Activated gamma-delta T cell (primary cell): Measurements from ENCODE around the gene RPS6KA3.
A peak's percentile ranks its signal among the peaks of the same experiment; 100 is the strongest.
"Not testable (repeated sequence)": the region's sequence is repeated elsewhere in the genome, so short reads cannot be mapped to it uniquely, and the experiment has no call there.

Experiments
- DNase-seq: peaks from one replicate; lab custom pipeline; 2025; lab: John Stamatoyannopoulos, UW

RPS6KA3 gene

DNA sequence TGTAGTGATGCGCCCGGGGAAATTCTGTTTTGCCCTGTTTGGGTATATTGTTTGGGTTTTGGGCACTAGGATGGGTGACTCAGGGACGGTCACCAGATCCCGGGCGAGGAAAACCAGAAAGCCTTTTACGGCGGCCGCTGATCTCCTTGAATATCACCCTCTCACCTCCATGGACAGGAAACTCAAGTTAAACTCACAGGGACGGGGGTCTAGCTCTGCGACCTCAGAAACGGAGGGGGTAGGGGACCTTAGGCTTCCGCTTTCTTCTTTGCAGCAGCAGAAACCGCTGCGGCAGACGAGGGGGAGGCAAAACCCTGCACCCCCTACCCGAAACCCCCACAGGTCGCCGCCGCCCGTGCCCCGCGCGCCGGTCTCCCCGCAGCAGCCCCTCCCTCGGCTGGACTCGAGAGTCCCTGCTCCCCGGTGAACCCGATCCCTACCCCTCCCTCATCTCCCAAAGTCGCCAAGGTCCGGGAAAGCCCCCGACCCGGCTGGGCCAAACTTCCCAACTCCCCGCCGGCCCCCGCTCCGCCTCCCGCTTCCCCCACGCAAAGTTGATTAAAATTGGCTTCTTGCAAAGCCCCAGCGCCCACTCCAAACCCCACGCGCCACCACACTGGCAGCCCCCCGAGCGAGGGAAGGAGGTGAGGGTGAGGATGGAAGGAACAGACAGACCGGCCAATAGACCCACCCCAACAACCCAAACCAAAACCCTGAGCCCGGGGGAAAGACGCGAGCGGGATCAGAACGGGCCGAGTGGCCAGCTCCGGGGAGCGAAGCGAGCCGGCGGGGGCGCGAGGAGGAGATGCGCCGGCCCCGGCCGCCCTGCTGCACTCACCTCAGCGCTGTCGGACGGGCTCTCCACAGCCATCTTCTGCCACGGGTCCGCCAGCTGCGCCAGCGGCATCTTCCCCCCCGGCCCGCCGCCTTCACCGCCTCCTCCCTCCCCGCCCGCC, 705 bp downstream of the RPS6KA3 start:
- DNase-seq, result peak; percentile 16

DNA sequence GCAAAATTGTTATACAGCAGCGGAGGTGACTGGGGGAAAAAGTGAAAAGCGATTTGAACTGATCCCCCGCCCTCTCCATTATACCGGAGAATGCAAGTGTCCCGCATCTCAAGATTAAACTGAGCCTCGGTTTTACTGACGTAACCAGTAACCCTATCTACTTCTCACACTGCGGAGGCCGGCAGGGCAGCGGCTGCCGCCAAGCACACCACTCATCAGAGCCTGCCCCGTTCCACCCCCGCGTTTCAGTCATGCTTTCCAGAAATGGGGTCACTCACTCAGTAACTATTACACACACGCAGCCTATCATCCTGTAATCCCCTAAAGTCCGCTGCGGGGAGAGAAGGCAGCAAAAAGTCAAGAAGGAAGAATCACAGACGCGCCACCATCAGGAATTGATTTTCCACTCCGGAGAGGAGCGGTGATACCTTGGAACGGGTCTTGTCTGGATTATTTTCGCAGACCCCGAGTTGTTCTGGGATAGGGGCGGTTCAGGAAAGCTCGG, 1.4 kb downstream of the RPS6KA3 start:
- DNase-seq, result peak; percentile 42

DNA sequence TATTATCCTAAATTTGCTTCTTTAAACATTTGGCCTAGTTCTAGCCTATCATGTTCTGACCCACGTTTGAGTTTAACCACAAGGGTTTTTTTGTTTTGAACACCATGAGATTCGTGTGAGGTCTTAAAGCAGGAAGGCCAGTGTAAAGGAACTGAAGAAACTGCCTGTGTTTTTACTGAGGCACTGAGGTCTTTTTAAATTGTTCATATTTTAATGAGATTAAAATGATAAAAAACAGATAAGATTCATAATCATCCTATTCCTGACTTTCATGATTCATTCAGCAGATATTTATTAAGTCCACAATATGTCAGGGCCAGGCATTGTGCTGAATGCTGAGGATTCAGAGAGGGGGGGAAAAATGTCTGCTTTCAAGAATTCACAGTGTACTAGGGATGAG, 3.2 kb downstream of the RPS6KA3 start:
- no peak for DNase-seq

- DNase-seq, result no peak
Observed at GRCh38 chrX:20260885-20261284, 5.8 kb downstream of the RPS6KA3 start.

DNA sequence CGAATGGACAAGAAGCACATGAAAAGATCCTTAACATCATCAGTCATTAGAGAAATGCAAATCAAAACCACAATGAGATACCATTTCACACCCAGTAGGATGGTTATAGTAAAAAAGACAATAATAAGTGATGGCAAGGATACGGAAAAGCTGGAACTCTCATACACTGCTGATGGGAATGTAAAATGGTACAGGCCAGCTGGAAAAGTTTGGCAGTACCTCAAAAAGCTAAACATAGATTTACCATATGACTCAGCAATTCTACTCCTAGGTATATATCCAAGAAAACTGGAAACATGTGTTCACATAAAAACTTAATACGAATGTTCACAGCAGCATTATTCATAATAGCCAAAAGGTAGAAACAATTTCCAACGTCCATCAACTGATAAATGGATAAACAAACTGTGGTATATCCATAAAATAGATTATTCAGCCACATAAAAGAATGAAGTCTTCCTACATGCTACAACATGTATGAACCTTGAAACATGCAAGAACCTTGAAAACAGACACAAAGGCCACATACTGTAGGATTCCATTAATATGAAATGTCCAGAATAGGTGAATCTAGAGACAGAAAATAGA, 11.9 kb downstream of the RPS6KA3 start:
- no peak for DNase-seq

- DNase-seq, result no peak
Observed at GRCh38 chrX:20253232-20253543, 13.5 kb downstream of the RPS6KA3 start.

DNA sequence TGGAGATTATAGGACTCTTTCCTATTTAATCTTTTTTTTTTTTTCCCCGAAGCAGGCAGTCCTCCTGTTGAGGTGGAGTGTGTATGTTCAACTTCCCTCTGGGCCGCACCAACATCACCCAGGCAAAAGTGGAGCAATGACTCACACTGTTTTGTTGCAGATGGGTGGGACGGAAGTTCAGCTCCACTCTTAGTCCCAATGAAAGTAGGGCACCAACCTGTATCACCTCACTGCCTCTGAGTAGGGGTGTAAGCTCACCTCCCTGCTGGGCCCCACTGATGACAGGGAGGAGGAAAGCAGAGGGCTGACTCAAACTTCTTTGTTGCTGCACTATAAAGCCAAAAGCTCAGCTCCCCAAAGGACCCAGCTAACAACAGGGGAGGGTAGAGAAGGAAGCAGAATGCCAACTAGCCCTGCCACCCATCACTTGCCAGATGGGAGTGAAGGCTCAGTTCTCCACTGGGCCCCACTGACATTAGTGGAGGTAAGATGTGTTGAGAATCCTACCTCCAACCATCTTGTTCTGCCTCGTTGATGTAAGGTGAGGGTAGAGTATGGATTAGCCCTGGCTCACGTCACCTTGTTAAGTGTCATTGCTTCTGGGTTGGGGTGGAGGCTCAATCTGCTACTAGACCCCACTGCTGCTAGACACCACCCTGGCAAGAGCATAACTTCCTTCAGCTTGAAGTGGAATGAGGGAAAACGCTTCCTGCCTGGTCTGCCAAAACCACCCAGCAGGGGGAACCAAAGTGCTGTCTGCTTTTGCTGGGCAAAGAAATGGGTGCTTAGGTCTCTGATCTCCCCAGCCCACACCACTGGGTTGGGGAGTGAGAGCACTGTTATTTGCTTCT, 14.1 kb downstream of the RPS6KA3 start:
- DNase-seq, result no peak

GRCh38 chrX:20251691-20252090, 15.0 kb downstream of the RPS6KA3 start:
- no peak for DNase-seq

GRCh38 chrX:20250146-20250545, 16.6 kb downstream of the RPS6KA3 start:
- DNase-seq, result not testable (repeated sequence)

GRCh38 chrX:20248592-20249192, 18.0 kb downstream of the RPS6KA3 start:
- no peak for DNase-seq

DNA sequence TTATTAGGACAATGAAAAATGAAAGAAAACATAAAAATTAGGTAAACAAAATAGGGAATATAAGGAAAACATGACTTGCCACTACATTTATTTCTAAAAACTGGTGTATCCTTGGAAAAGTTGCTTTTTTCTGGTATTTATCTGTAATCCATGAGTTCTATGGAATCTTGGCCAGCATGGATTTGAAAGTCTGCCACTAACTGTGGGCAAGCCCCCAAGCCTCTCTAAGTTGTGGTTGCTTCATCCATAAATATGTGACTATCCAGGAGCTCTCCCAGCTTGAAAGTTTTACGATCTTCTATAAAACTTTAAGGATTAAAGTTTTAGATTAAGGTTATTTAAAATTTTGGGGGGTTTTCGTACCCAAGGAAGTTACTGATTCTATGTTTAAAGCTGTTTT, 21.8 kb downstream of the RPS6KA3 start:
- DNase-seq, result no peak

- DNase-seq, result no peak
Observed at GRCh38 chrX:20240201-20240600, 26.5 kb downstream of the RPS6KA3 start.

DNA sequence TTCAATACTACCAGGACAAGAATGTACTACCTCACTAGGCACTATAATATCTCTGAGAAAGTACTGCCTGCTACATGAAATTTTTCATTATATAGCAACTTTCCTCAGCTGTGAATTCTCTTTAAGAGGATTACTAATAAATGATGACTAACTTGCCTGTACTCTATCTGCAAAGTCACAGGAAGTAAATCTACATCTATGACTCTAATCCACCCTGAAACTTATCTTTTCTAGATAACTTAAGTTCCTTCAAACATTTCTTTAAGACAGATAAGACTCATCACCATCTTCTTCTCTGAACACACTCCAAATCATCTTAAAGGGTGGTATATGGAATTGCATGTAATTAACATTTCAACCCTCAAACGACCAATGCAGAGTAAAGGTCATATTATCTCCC, 28.8 kb downstream of the RPS6KA3 start:
- no peak for DNase-seq

DNA sequence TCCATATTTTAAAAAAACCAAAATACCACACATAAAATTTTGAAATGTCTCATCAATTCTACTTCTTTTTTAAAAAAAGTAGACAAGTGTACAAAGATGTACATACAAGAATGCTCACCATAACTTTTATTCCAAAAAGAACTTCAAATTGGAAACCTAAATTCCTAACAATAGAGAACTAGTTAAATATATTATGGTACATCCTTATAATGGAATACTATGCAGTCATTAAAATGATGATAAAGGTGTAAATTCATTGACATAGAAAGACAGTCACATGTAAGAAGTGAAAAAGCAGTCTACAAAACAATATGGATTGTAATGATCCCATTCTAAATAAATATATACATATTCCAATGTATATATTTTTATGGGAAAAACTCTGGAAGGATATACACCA, 31.0 kb downstream of the RPS6KA3 start:
- DNase-seq, result no peak

GRCh38 chrX:20233336-20233735, 33.4 kb downstream of the RPS6KA3 start:
- DNase-seq, result no peak

DNA sequence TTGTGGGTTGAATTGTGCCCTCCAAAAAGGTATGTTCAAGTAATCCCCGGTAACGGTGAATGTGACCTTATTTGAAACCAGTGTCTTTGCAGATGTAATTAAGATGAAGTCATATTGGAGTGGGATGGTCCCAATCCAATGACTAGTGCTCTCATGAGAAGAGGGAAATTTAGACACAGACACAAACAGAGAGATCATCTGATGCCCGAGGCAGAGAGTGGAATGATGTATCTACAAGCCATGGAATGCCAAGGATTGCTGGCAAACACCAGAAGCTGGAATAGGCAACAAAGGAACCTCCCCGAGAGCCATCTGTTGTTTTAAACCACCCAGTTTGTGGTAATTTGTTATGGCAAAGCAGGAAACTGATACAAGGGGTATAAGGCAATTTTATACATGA, 35.1 kb downstream of the RPS6KA3 start:
- DNase-seq, result no peak

DNA sequence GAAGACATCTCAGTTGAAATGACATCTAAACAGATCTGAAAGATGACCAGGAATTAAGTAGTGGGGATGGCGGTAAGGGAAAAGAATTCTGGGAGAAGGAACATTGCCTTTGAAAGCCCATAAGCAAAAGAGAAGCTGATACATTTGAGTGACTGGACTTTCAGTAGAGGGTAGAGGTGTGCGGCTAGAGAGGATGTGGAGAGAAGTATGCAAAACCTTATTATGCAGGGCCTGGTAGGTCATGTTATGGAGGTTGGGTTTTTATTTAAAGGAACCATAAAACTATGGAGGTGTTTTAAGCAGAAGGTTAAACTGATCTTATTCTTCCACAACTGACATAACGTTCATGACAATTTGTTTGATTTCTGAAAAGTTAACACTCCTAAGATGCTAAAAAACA, 36.3 kb downstream of the RPS6KA3 start:
- no peak for DNase-seq

GRCh38 chrX:20229155-20229554, 37.6 kb downstream of the RPS6KA3 start:
- DNase-seq, result no peak

DNA sequence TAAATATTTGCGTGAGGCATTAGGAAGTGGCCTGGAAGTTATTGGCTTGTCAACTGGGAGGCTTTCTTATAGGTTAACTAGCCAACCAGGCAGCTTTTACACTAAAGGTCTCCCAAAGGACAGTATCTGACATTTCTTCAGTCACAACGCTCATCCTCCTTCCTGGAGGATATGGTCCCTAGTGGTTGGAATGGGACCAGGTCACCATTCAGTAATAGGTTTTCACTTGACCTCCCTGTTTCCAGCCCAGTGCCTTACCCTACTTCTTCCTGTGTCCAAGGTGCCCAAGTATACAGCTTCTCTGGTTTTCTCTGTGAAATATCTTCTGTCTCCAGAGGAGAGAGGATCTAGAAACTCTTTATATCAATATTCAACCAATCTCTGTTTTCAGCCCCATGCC, 38.5 kb downstream of the RPS6KA3 start:
- no peak for DNase-seq

GRCh38 chrX:20227116-20227515, 39.6 kb downstream of the RPS6KA3 start:
- no peak for DNase-seq

- DNase-seq, result no peak
Observed at GRCh38 chrX:20225488-20225833, 41.2 kb downstream of the RPS6KA3 start.

- no peak for DNase-seq
Observed at GRCh38 chrX:20224814-20225487, 41.8 kb downstream of the RPS6KA3 start.
